IPS DF 6.9 (cell line): ENCODE results near the gene ATP8A2.

Source experiments
- DNase-seq: peaks from one replicate; pipeline ENCODE4 v3.0.0-alpha.2; 2013; ENCODE audit warnings: low read depth, low spot score
- H3K27ac ChIP-seq: one replicate; pipeline ENCODE4 v1.5.1; 2013; ENCODE audit warnings: low read length, control low read depth
- H3K27me3 ChIP-seq: 2 replicates; pipeline ENCODE4 v1.6.1; 2013; ENCODE audit warnings: mild to moderate bottlenecking, low read length; ENCODE audit not compliant: control insufficient read depth, insufficient read depth
- H3K36me3 ChIP-seq: 2 replicates; pipeline ENCODE4 v1.6.1; 2013; ENCODE audit warnings: low read length; ENCODE audit not compliant: control insufficient read depth, insufficient read depth
- H3K4me1 ChIP-seq: 2 replicates; pipeline ENCODE4 v1.6.1; 2013; ENCODE audit warnings: low read length; ENCODE audit not compliant: control insufficient read depth, insufficient read depth
- H3K4me3 ChIP-seq: 2 replicates; pipeline ENCODE4 v1.5.1; 2013; ENCODE audit warnings: mild to moderate bottlenecking, low read length
- H3K9me3 ChIP-seq: 2 replicates; pipeline ENCODE4 v1.6.1; 2013; ENCODE audit warnings: low read length, inconsistent platforms; ENCODE audit not compliant: control insufficient read depth, insufficient read depth
- WGBS: extraction: QIAGEN DNeasy Blood & Tissue Kit; methylation state at CpG from one replicate; pipeline ENCODE4 v1.1.7; 2013; ENCODE audit warnings: mixed read lengths, missing lambda C conversion rate; ENCODE audit not compliant: insufficient read length, insufficient coverage; 5-methylcytosine and 5-hydroxymethylcytosine counted together

Gene ATP8A2

GRCh38 chr13:25920931-25921330, 549.2 kb downstream of the ATP8A2 start:
- Histone ChIP-seq H3K27me3 (no peaks in the 10 kb centered on the region), H3K36me3 (no peaks in the 10 kb centered on the region), H3K9me3 (no peaks in the 10 kb centered on the region), H3K27ac (no peak overlapping the region), H3K4me3 (no peak overlapping the region), H3K4me1 (no peaks in the 10 kb centered on the region)
- WGBS = no CpG with 5 or more reads among the region's 4 CpGs
- no peak for DNase-seq

- Histone ChIP-seq H3K4me3 (no peak overlapping the region), H3K27ac (no peak overlapping the region), H3K9me3 (no peaks in the 10 kb centered on the region), H3K4me1 (peaks cover 2% of the 10 kb centered on the region; the same call in 1 of the 2 replicates), H3K36me3 (no peaks in the 10 kb centered on the region), H3K27me3 (no peaks in the 10 kb centered on the region)
- DNase-seq = no peak
- WGBS = no CpG with 5 or more reads among the region's 9 CpGs
Observed at GRCh38 chr13:25922376-25922775, 550.6 kb downstream of the ATP8A2 start.

- no peaks in the 10 kb centered on the region for H3K27me3 ChIP-seq
- H3K9me3 ChIP-seq = no peaks in the 10 kb centered on the region
- peaks cover 2% of the 10 kb centered on the region; the same call in 1 of the 2 replicates for H3K4me1 ChIP-seq
- no peak overlapping the region for H3K27ac ChIP-seq
- no peaks in the 10 kb centered on the region for H3K36me3 ChIP-seq
- no peak for DNase-seq
- no peak overlapping the region for H3K4me3 ChIP-seq
- WGBS = no CpG with 5 or more reads among the region's 5 CpGs
Observed at GRCh38 chr13:25923217-25924085, 551.7 kb downstream of the ATP8A2 start.

GRCh38 chr13:25927363-25927762, 555.6 kb downstream of the ATP8A2 start:
- Histone ChIP-seq H3K4me3 (no peak overlapping the region), H3K27me3 (no peaks in the 10 kb centered on the region), H3K4me1 (peaks cover 2% of the 10 kb centered on the region; the same call in 1 of the 2 replicates), H3K27ac (no peak overlapping the region), H3K9me3 (no peaks in the 10 kb centered on the region), H3K36me3 (no peaks in the 10 kb centered on the region)
- no CpG with 5 or more reads among the region's 6 CpGs for WGBS
- no peak for DNase-seq

GRCh38 chr13:25927932-25928331, 556.2 kb downstream of the ATP8A2 start:
- Histone ChIP-seq H3K4me3 (no peak overlapping the region), H3K27me3 (no peaks in the 10 kb centered on the region), H3K27ac (no peak overlapping the region), H3K9me3 (no peaks in the 10 kb centered on the region), H3K4me1 (peaks cover 2% of the 10 kb centered on the region; the same call in 1 of the 2 replicates), H3K36me3 (no peaks in the 10 kb centered on the region)
- no CpG with 5 or more reads among the region's 2 CpGs for WGBS
- no peak for DNase-seq

- Histone ChIP-seq H3K27ac (no peak overlapping the region), H3K36me3 (no peaks in the 10 kb centered on the region), H3K4me1 (peaks cover 2% of the 10 kb centered on the region; the same call in 1 of the 2 replicates), H3K9me3 (no peaks in the 10 kb centered on the region), H3K4me3 (no peak overlapping the region), H3K27me3 (no peaks in the 10 kb centered on the region)
- no CpG with 5 or more reads among the region's 12 CpGs for WGBS
- DNase-seq = no peak
Observed at GRCh38 chr13:25928941-25929505, 557.2 kb downstream of the ATP8A2 start.

GRCh38 chr13:25929816-25930215, 558.0 kb downstream of the ATP8A2 start:
- Histone ChIP-seq H3K27me3 (no peaks in the 10 kb centered on the region), H3K27ac (no peak overlapping the region), H3K36me3 (no peaks in the 10 kb centered on the region), H3K4me1 (peaks cover 2% of the 10 kb centered on the region; the same call in 1 of the 2 replicates), H3K9me3 (no peaks in the 10 kb centered on the region), H3K4me3 (no peak overlapping the region)
- DNase-seq = no peak
- no CpG with 5 or more reads among the region's 7 CpGs for WGBS

GRCh38 chr13:25930653-25931052, 558.9 kb downstream of the ATP8A2 start:
- Histone ChIP-seq H3K4me3 (no peak overlapping the region), H3K27ac (no peak overlapping the region), H3K9me3 (no peaks in the 10 kb centered on the region), H3K4me1 (peaks cover 2% of the 10 kb centered on the region; the same call in 1 of the 2 replicates), H3K27me3 (no peaks in the 10 kb centered on the region), H3K36me3 (no peaks in the 10 kb centered on the region)
- no peak for DNase-seq
- no CpG with 5 or more reads among the region's 6 CpGs for WGBS

- H3K9me3 ChIP-seq = no peaks in the 10 kb centered on the region
- no peaks in the 10 kb centered on the region for H3K27me3 ChIP-seq
- no peak for DNase-seq
- WGBS = no CpG with 5 or more reads among the region's 1 CpG
- no peak overlapping the region for H3K27ac ChIP-seq
- no peaks in the 10 kb centered on the region for H3K4me1 ChIP-seq
- H3K4me3 ChIP-seq = no peak overlapping the region
- H3K36me3 ChIP-seq = no peaks in the 10 kb centered on the region
Observed at GRCh38 chr13:25932365-25932764, 560.6 kb downstream of the ATP8A2 start.

GRCh38 chr13:25933520-25933919, 561.7 kb downstream of the ATP8A2 start:
- no peaks in the 10 kb centered on the region for H3K9me3 ChIP-seq
- no peak overlapping the region for H3K4me3 ChIP-seq
- no peaks in the 10 kb centered on the region for H3K36me3 ChIP-seq
- no peaks in the 10 kb centered on the region for H3K4me1 ChIP-seq
- H3K27me3 ChIP-seq = no peaks in the 10 kb centered on the region
- no peak overlapping the region for H3K27ac ChIP-seq
- DNase-seq = no peak
- WGBS = no CpG with 5 or more reads among the region's 4 CpGs
